ENCODE results near the gene SORCS1. TPM values are rescaled to one million over a fixed set of nuclear protein-coding genes. Genes with fewer than 3 reads are reported as not detected.

Gene SORCS1
- total and polyA plus RNA-seq, 5 donors = 1.2 to 4.5 (median 3.0) TPM

GRCh38 chr10:106804992-106805582, 359.4 kb downstream of the SORCS1 start:
- Histone ChIP-seq H3K4me1 (ENCODE audit: control insufficient read depth, insufficient read depth, low read length) (no peaks in the 10 kb centered on the region), H3K4me3 (ENCODE audit: low read length) (no peak overlapping the region), H3K27ac (ENCODE audit: low read length) (no peak overlapping the region), H3K9me3 (ENCODE audit: control insufficient read depth, low read length) (no peaks in the 10 kb centered on the region), H3K27me3 (ENCODE audit: control insufficient read depth, insufficient read depth) (no peaks in the 10 kb centered on the region)
- intact Hi-C loops (cut with DNase I) = no loop called here
- DNase-seq = no peak
- ATAC-seq = no peak
- WGBS = 3% methylated on average over 1 of the region's 1 CpG

- intact Hi-C loops (cut with DNase I) = no loop called here
- no peaks in the 10 kb centered on the region for H3K4me1 ChIP-seq (ENCODE audit: control insufficient read depth, insufficient read depth, low read length)
- no peak overlapping the region for H3K27ac ChIP-seq (ENCODE audit: low read length)
- no peak for ATAC-seq
- 88% methylated on average over 4 of the region's 4 CpGs for WGBS
- H3K4me3 ChIP-seq (ENCODE audit: low read length) = no peak overlapping the region
- no peak for DNase-seq
- H3K27me3 ChIP-seq (ENCODE audit: control insufficient read depth, insufficient read depth) = no peaks in the 10 kb centered on the region
- no peaks in the 10 kb centered on the region for H3K9me3 ChIP-seq (ENCODE audit: control insufficient read depth, low read length)
Measured at GRCh38 chr10:106802949-106803348, 361.6 kb downstream of the SORCS1 start.

GRCh38 chr10:106799776-106800175, 364.7 kb downstream of the SORCS1 start:
- Histone ChIP-seq H3K4me1 (ENCODE audit: control insufficient read depth, insufficient read depth, low read length) (no peaks in the 10 kb centered on the region), H3K27ac (ENCODE audit: low read length) (no peak overlapping the region), H3K4me3 (ENCODE audit: low read length) (no peak overlapping the region), H3K27me3 (ENCODE audit: control insufficient read depth, insufficient read depth) (no peaks in the 10 kb centered on the region), H3K9me3 (ENCODE audit: control insufficient read depth, low read length) (no peaks in the 10 kb centered on the region)
- DNase-seq (no peak), ATAC-seq (no peak)
- intact Hi-C loops (cut with DNase I) = no loop called here
- WGBS = 80% methylated on average over 1 of the region's 1 CpG

- Histone ChIP-seq H3K4me3 (ENCODE audit: low read length) (no peak overlapping the region), H3K9me3 (ENCODE audit: control insufficient read depth, low read length) (no peaks in the 10 kb centered on the region), H3K27ac (ENCODE audit: low read length) (no peak overlapping the region), H3K4me1 (ENCODE audit: control insufficient read depth, insufficient read depth, low read length) (no peaks in the 10 kb centered on the region), H3K27me3 (ENCODE audit: control insufficient read depth, insufficient read depth) (no peaks in the 10 kb centered on the region)
- DNase-seq = peak; percentile 33 to 73 (median 64)
- intact Hi-C loops (cut with DNase I) = no loop called here
- WGBS = 14% methylated on average over 4 of the region's 4 CpGs
- peak; percentile 75 to 78 for ATAC-seq
Measured at GRCh38 chr10:106795619-106796018, 368.9 kb downstream of the SORCS1 start.

GRCh38 chr10:106793617-106794016, 370.9 kb downstream of the SORCS1 start:
- intact Hi-C loops (cut with DNase I) = no loop called here
- Histone ChIP-seq H3K9me3 (ENCODE audit: control insufficient read depth, low read length) (no peaks in the 10 kb centered on the region), H3K4me3 (ENCODE audit: low read length) (no peak overlapping the region), H3K4me1 (ENCODE audit: control insufficient read depth, insufficient read depth, low read length) (no peaks in the 10 kb centered on the region), H3K27ac (ENCODE audit: low read length) (no peak overlapping the region), H3K27me3 (ENCODE audit: control insufficient read depth, insufficient read depth) (no peaks in the 10 kb centered on the region)
- ATAC-seq = no peak
- 44% methylated on average over 1 of the region's 1 CpG for WGBS
- DNase-seq = no peak

GRCh38 chr10:106789623-106790022, 374.9 kb downstream of the SORCS1 start:
- DNase-seq = no peak
- no peak overlapping the region for H3K27ac ChIP-seq (ENCODE audit: low read length)
- WGBS = 83% methylated on average over 2 of the region's 2 CpGs
- H3K4me3 ChIP-seq (ENCODE audit: low read length) = no peak overlapping the region
- intact Hi-C loops (cut with DNase I) = no loop called here
- no peaks in the 10 kb centered on the region for H3K9me3 ChIP-seq (ENCODE audit: control insufficient read depth, low read length)
- H3K4me1 ChIP-seq (ENCODE audit: control insufficient read depth, insufficient read depth, low read length) = no peaks in the 10 kb centered on the region
- H3K27me3 ChIP-seq (ENCODE audit: control insufficient read depth, insufficient read depth) = no peaks in the 10 kb centered on the region
- no peak for ATAC-seq

- 86% methylated on average over 3 of the region's 3 CpGs for WGBS
- Histone ChIP-seq H3K27me3 (ENCODE audit: control insufficient read depth, insufficient read depth) (no peaks in the 10 kb centered on the region), H3K9me3 (ENCODE audit: control insufficient read depth, low read length) (no peaks in the 10 kb centered on the region), H3K27ac (ENCODE audit: low read length) (no peak overlapping the region), H3K4me1 (ENCODE audit: control insufficient read depth, insufficient read depth, low read length) (no peaks in the 10 kb centered on the region), H3K4me3 (ENCODE audit: low read length) (no peak overlapping the region)
- DNase-seq = no peak
- ATAC-seq = no peak
- intact Hi-C loops (cut with DNase I) = no loop called here
Measured at GRCh38 chr10:106788982-106789381, 375.5 kb downstream of the SORCS1 start.

GRCh38 chr10:106785528-106785927, 379.0 kb downstream of the SORCS1 start:
- Histone ChIP-seq H3K4me3 (ENCODE audit: low read length) (no peak overlapping the region), H3K27ac (ENCODE audit: low read length) (no peak overlapping the region), H3K9me3 (ENCODE audit: control insufficient read depth, low read length) (no peaks in the 10 kb centered on the region), H3K4me1 (ENCODE audit: control insufficient read depth, insufficient read depth, low read length) (no peaks in the 10 kb centered on the region), H3K27me3 (ENCODE audit: control insufficient read depth, insufficient read depth) (no peaks in the 10 kb centered on the region)
- DNase-seq (no peak), ATAC-seq (no peak)
- 74% methylated on average over 3 of the region's 3 CpGs for WGBS
- intact Hi-C loops (cut with DNase I) = no loop called here

GRCh38 chr10:106780632-106781031, 383.9 kb downstream of the SORCS1 start:
- intact Hi-C loops (cut with DNase I) = no loop called here
- Histone ChIP-seq H3K4me3 (ENCODE audit: low read length) (no peak overlapping the region), H3K9me3 (ENCODE audit: control insufficient read depth, low read length) (no peaks in the 10 kb centered on the region), H3K4me1 (ENCODE audit: control insufficient read depth, insufficient read depth, low read length) (no peaks in the 10 kb centered on the region), H3K27me3 (ENCODE audit: control insufficient read depth, insufficient read depth) (no peaks in the 10 kb centered on the region), H3K27ac (ENCODE audit: low read length) (no peak overlapping the region)
- WGBS = 38% methylated on average over 3 of the region's 3 CpGs
- DNase-seq (no peak), ATAC-seq (no peak)

GRCh38 chr10:106777841-106778240, 386.7 kb downstream of the SORCS1 start:
- ATAC-seq (no peak), DNase-seq (no peak)
- Histone ChIP-seq H3K4me1 (ENCODE audit: control insufficient read depth, insufficient read depth, low read length) (no peaks in the 10 kb centered on the region), H3K4me3 (ENCODE audit: low read length) (no peak overlapping the region), H3K27me3 (ENCODE audit: control insufficient read depth, insufficient read depth) (no peaks in the 10 kb centered on the region), H3K9me3 (ENCODE audit: control insufficient read depth, low read length) (no peaks in the 10 kb centered on the region), H3K27ac (ENCODE audit: low read length) (no peak overlapping the region)
- intact Hi-C loops (cut with DNase I) = no loop called here
- 45% methylated on average over 1 of the region's 1 CpG for WGBS

GRCh38 chr10:106775127-106775526, 389.4 kb downstream of the SORCS1 start:
- intact Hi-C loops (cut with DNase I) = no loop called here
- Histone ChIP-seq H3K4me3 (ENCODE audit: low read length) (no peak overlapping the region), H3K27me3 (ENCODE audit: control insufficient read depth, insufficient read depth) (no peaks in the 10 kb centered on the region), H3K27ac (ENCODE audit: low read length) (no peak overlapping the region), H3K4me1 (ENCODE audit: control insufficient read depth, insufficient read depth, low read length) (no peaks in the 10 kb centered on the region), H3K9me3 (ENCODE audit: control insufficient read depth, low read length) (no peaks in the 10 kb centered on the region)
- no peak for DNase-seq
- no peak for ATAC-seq
- WGBS = 55% methylated on average over 4 of the region's 4 CpGs

- ATAC-seq (no peak), DNase-seq (no peak)
- intact Hi-C loops (cut with DNase I) = no loop called here
- H3K27ac ChIP-seq (ENCODE audit: low read length) = no peak overlapping the region
- H3K4me1 ChIP-seq (ENCODE audit: control insufficient read depth, insufficient read depth, low read length) = no peaks in the 10 kb centered on the region
- H3K27me3 ChIP-seq (ENCODE audit: control insufficient read depth, insufficient read depth) = no peaks in the 10 kb centered on the region
- 61% methylated on average over 2 of the region's 2 CpGs for WGBS
- H3K9me3 ChIP-seq (ENCODE audit: control insufficient read depth, low read length) = no peaks in the 10 kb centered on the region
- no peak overlapping the region for H3K4me3 ChIP-seq (ENCODE audit: low read length)
Measured at GRCh38 chr10:106772957-106773356, 391.5 kb downstream of the SORCS1 start.
